GM21423 (cell line): ENCODE measurements around the gene SRGAP1.

ENCODE experiments used
- ATAC-seq: cut with Tn5 transposase; IDR thresholded peaks from one replicate; pipeline ENCODE4 v1.9.1; 2021; ENCODE audit warnings: mild to moderate bottlenecking, moderate library complexity; ENCODE audit not compliant: unreplicated experiment

SRGAP1 gene

DNA sequence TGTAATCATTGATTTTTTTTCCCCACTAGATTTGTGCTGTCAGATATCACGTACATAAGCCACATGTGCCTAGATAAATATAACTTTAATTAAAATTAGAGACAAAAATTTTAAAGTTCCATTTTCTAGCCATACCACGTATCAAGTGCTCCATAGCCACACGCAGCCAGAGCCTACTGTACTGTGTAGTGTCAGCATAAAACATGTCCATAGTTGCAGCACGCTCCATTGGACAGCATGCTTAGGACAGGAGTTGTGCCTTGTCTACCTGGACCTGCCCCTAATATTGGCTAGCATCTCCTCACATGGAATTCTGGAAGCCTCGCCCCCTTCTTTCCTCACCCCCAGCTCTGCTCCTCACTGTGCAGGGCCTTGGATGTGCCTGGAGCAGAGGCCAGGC is 116.5 kb downstream of the SRGAP1 start:
- no peak for ATAC-seq

- no peak for ATAC-seq
These were observed 117.0 kb downstream of the SRGAP1 start for GRCh38 chr12:63961543-63961942.

- no peak for ATAC-seq
These were observed 119.4 kb downstream of the SRGAP1 start for GRCh38 chr12:63963868-63964267.

- no peak for ATAC-seq
These were observed 119.8 kb downstream of the SRGAP1 start for GRCh38 chr12:63964301-63964700.

- no peak for ATAC-seq
These were observed 121.6 kb downstream of the SRGAP1 start for GRCh38 chr12:63965936-63966605.

GRCh38 chr12:63966606-63966975 is 122.1 kb downstream of the SRGAP1 start:
- ATAC-seq: no peak

DNA sequence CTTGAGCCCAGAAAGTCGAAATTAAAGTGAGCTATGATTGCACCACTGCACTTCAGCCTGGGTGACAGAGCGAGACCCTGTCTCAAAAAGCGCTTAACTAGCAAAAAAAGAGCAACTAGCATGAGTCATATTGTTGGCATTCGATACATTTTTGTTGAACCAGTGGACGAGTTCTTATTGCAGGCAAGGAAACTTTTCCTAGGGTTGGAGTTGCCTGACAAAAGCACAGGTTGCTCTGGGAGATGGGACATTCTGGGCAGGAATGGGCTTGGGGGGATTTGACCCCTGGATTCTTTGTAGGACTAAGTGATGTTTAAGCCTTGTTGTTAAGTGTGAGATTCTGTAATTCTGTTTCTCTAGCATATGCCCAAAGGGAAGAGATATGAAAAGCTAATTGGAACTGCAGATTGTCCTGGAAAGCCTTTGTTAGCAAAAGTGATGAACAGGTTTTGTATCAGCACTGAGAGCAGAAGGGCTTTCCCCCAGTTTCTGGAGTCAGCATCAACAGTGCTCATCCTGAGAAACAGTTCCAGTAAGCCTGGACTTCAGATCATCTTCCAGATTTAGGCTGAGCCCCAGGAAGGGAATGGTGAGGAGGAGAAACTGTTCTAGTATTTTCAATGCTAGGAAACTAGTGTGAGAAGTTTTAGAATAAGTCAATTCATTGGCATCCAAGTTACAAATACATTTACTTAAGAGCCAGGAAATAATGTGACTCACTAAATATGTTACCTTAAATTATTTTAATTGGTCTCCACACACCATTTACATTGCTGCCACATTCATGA is 123.1 kb downstream of the SRGAP1 start:
- ATAC-seq: no peak

DNA sequence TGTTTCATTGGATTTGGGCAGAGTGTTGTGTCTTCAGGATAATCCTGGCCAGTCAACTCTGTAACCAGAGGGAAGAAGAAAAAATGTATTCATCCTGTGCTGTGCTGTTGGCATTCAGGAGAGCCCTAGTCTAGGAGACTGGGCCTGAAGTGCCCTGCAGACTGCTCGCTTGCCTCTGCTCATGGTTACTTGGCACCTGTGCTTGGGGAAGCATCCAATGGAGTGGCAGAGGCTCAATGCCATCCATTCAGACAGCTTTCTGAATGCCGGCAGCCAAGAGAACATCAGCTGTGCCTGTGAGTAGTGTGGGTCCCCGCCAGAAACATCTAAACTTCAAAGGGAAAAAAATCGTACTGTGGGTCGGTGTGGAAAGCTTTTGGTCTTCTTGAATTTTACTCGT is 124.2 kb downstream of the SRGAP1 start:
- ATAC-seq: no peak

- no peak for ATAC-seq
These were observed 132.4 kb downstream of the SRGAP1 start for GRCh38 chr12:63976902-63977395.

- no peak for ATAC-seq
These were observed 132.9 kb downstream of the SRGAP1 start for GRCh38 chr12:63977441-63977840.

DNA sequence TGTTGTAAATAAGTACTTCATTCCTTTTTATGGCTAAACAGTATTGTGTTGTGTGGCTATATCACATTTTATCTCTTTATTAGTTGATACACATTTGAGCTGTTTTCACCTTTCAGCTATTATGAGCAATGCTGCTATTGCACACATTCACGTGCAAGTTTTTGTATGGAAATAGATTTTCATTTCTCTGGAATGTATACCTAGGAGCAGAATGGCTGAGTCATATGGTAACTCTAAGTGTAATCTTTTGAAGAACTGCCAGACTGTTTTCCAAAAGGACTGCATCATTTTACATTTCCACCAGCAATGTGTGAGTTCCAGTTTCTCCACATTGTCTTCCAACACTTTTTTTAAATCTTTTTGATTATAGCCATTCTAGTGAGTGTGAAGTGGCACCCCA is 134.0 kb downstream of the SRGAP1 start:
- no peak for ATAC-seq

DNA sequence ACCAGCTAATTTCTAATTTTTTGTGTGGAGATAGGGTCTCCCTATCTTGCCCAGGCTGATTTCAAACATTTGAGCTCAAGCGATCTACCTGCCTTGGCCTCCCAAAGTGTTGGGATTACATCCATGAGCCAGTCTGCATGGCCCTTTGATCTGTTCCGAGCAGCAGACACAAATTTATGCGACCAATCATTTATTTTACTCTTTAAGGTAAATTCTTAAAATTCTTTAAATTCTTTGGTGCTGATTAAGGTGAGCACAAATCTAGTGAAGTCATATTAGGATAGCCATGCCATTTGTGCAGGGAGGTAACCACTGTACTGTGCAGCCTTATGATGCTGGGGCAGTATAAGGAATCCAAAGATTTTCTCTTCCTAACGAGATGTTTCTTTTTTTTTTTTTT is 135.7 kb downstream of the SRGAP1 start:
- no peak for ATAC-seq

DNA sequence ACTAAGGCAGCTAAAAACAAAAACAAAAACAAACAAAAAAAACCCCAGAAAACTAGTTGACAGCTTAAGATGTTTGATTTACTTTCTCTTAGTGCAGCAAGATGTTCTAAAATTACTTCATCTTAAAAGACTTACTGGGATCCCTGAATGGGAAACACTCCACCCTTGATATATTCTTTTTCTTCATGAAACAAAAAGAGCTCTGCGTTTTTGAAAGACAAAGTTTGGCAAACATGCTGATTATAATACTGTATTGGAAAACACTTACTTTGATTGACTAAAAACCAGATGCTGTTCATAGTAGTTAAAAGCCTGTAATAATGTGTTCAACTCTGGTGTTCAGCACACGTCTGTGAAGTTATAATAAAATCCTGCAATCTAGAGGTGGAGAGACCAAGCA is 136.8 kb downstream of the SRGAP1 start:
- no peak for ATAC-seq

DNA sequence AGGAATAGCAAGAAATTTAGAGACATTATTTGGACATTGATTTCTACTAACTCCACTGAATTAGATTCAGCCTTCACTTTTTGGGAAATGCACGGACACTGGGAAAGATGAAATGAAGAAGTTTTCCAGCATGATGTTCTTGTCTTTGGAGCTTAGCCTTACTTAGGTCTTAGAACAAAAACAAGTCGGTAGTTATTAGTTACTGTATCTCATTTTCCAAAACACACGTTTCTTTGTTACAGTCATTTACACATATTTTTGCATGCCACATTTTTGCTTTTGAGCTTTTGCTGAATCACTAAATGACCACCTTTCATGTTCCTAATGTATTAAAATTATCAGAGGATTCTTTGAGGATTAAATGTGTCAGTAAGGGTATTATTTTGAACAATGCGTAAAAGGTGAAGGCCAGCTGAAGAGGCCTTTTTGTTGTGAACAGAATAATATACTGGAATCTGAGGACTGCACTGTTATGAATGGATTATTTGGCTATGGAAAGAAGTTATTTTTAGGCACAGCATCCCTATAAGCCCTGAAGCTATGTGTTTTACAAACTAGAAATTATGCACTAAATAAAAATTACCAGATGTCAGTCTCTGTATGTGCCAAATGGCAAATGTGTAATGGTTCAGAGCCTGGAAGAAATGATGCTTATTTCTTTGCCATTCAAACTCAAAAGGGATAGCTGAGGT is 138.2 kb downstream of the SRGAP1 start:
- ATAC-seq: no peak

GRCh38 chr12:63985456-63985855 is 141.0 kb downstream of the SRGAP1 start:
- ATAC-seq: peak; percentile 58

DNA sequence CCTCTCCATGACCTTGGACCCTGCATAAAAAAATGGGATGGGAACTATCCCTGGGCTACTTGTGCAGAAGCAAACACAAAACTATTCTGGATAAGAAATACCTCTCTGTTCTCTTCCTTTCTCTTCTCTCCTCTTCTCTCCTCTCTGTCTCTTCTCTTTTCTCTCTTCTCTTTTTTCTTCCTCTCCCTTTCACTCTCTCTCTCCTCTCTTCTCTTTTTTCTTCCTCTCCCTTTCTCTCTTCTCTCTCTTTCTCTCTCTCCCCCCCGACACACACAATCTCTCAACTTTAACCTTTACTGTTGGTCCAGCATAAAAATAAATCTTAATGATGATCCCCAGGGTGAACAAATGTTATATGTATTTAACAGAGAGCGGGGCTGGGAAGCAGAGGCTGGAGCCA is 141.4 kb downstream of the SRGAP1 start:
- no peak for ATAC-seq

GRCh38 chr12:63989301-63989845 is 144.9 kb downstream of the SRGAP1 start:
- ATAC-seq: no peak

DNA sequence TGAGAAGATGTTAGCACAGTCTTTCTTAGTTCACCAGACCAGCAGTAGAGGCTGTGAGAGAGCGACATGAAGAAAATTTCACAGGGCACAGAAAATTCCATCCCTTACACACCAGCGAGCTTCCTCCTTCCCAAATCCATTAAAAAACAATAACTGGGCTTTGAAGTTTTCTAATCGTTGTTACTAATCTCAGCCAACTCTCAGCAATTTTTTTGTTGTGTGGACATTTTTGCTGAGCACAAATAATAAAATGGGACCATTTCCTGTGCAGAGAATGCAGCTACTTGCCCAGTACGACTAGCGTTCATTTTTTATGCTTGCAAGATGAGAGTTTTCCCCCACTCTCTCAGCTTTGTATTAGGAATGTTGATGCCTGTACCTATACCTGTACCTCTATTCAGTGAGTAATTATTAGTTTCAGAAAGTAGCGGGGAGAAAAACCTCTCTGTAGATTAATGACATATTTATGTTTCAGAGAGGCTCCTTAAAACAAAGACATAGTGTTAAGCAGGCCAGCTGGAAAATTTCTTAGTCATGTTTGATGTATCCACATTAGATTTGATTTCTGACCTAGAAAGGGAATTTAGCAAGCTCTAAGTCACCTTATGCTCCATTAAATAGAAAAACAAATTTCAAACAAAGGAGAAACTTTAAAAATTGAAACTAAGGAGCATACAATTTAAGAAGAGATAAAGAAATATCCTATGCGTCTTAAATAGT is 146.5 kb downstream of the SRGAP1 start:
- no peak for ATAC-seq

DNA sequence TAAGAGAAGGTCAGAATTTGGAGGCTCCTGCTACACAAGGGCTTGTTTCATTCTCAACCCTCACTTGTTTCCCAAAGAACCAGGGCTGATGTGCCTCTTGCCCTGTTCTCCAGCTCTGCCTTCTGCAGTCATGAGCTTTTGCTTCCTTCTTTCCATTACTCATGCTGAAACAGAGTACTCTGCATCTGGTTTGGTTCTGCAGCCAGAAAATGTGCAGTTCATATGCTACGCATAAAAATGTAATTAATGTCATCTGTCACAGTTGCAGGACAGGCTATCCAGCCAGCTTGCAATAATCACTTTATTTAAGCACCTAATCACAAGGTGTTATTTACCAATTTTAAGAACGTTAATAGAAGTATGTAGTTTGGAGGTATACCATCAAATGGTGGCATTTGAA is 150.2 kb downstream of the SRGAP1 start:
- no peak for ATAC-seq

GRCh38 chr12:63995512-63995911 is 151.0 kb downstream of the SRGAP1 start:
- no peak for ATAC-seq

- no peak for ATAC-seq
These were observed 152.1 kb downstream of the SRGAP1 start for GRCh38 chr12:63996556-63996955.
